Stimulated activated CD4-positive, alpha-beta T cell treated with anti-CD3 and anti-CD28 coated beads, Interleukin-15, amount 100 ng/mL, for 48 hours (primary cell): ENCODE measurements around the gene EPHA7.

Experiments used
- DNase-seq, 2 donors: peaks; one replicate each; pipeline ENCODE4 v3.0.0-alpha.2; 2020; ENCODE audit warnings: low read depth in 2 of 2

EPHA7 gene

GRCh38 chr6:93325761-93326160 is 93.6 kb downstream of the EPHA7 start:
- no peak for DNase-seq

GRCh38 chr6:93323630-93324029 is 95.7 kb downstream of the EPHA7 start:
- no peak for DNase-seq

- DNase-seq = no peak
Observed at GRCh38 chr6:93322651-93323050, 96.7 kb downstream of the EPHA7 start.

GRCh38 chr6:93319304-93319703 is 100.1 kb downstream of the EPHA7 start:
- DNase-seq = no peak

GRCh38 chr6:93318121-93318520 is 101.2 kb downstream of the EPHA7 start:
- DNase-seq = no peak

- DNase-seq = no peak
Observed at GRCh38 chr6:93317592-93317991, 101.8 kb downstream of the EPHA7 start.

- DNase-seq = no peak
Observed at GRCh38 chr6:93307505-93308409, 111.6 kb downstream of the EPHA7 start.

GRCh38 chr6:93305088-93305487 is 114.3 kb downstream of the EPHA7 start:
- DNase-seq = no peak

- DNase-seq = no peak
Observed at GRCh38 chr6:93304505-93304904, 114.9 kb downstream of the EPHA7 start.

- DNase-seq = no peak
Observed at GRCh38 chr6:93300661-93301060, 118.7 kb downstream of the EPHA7 start.

GRCh38 chr6:93299622-93300021 is 119.7 kb downstream of the EPHA7 start:
- DNase-seq = no peak

- no peak for DNase-seq
Observed at GRCh38 chr6:93295631-93296030, 123.7 kb downstream of the EPHA7 start.

GRCh38 chr6:93294879-93295278 is 124.5 kb downstream of the EPHA7 start:
- no peak for DNase-seq

GRCh38 chr6:93293872-93294271 is 125.5 kb downstream of the EPHA7 start:
- no peak for DNase-seq

- DNase-seq = no peak
Observed at GRCh38 chr6:93293460-93293859, 125.9 kb downstream of the EPHA7 start.

- DNase-seq = no peak
Observed at GRCh38 chr6:93282521-93283031, 136.8 kb downstream of the EPHA7 start.

- no peak for DNase-seq
Observed at GRCh38 chr6:93278241-93278640, 141.1 kb downstream of the EPHA7 start.

- no peak for DNase-seq
Observed at GRCh38 chr6:93272896-93273295, 146.5 kb downstream of the EPHA7 start.

- DNase-seq = no peak
Observed at GRCh38 chr6:93272211-93272610, 147.1 kb downstream of the EPHA7 start.

- no peak for DNase-seq
Observed at GRCh38 chr6:93266116-93266817, 153.1 kb downstream of the EPHA7 start.

GRCh38 chr6:93260881-93261280 is 158.5 kb downstream of the EPHA7 start:
- no peak for DNase-seq

GRCh38 chr6:93259332-93259731 is 160.0 kb downstream of the EPHA7 start:
- DNase-seq = no peak

GRCh38 chr6:93252930-93253329 is 166.4 kb downstream of the EPHA7 start:
- no peak for DNase-seq
